GM12801 (cell line): ENCODE measurements around the gene TANGO2.

Experiments used
- TF ChIP-seq, protein P1 (sequence below): IDR thresholded peaks from one replicate; pipeline ENCODE4 v1.5.1; 2011; ENCODE audit warnings: control low read depth; ENCODE audit not compliant: insufficient read length; ENCODE audit errors: extremely low read depth

The TANGO2 gene

DNA sequence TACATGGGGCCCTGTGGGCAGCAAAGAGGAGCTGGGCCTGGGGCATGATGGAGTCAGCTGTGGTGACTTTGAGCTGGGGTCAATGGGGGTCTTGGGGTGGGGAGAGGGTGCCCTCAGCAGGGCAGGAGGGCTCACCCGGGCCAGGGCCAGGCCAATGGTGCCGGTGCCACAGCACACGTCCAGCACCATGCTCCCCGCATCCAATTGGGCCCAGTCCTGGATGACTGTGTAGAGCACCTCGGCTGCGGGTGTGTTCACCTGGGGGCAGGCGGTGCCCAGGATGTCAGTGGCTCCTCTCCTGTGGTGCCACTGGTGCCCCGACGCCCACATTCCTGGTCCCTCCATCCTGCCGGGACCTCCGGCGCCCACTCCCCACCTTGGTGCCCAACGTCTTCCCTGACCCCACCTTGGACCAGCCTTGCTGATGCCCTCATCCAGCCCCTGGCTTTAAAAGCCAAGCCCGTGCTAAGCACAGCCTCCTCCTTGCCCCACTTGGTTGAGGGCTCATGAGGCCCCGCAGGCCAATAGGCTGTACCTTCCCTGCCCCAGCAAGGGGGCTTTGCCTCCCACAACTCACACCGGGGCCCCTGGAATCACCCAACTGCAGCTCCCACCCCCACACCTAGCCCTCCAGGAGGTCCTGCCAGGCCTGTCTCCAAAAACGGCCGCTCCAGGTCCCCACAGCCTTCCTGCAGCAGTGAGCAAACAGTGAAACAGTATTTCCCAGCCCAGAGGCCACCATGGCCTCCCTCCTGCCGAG lies 92.8 kb downstream of the TANGO2 start:
- TF ChIP-seq, protein P1, sequence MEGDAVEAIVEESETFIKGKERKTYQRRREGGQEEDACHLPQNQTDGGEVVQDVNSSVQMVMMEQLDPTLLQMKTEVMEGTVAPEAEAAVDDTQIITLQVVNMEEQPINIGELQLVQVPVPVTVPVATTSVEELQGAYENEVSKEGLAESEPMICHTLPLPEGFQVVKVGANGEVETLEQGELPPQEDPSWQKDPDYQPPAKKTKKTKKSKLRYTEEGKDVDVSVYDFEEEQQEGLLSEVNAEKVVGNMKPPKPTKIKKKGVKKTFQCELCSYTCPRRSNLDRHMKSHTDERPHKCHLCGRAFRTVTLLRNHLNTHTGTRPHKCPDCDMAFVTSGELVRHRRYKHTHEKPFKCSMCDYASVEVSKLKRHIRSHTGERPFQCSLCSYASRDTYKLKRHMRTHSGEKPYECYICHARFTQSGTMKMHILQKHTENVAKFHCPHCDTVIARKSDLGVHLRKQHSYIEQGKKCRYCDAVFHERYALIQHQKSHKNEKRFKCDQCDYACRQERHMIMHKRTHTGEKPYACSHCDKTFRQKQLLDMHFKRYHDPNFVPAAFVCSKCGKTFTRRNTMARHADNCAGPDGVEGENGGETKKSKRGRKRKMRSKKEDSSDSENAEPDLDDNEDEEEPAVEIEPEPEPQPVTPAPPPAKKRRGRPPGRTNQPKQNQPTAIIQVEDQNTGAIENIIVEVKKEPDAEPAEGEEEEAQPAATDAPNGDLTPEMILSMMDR, result no peak

DNA sequence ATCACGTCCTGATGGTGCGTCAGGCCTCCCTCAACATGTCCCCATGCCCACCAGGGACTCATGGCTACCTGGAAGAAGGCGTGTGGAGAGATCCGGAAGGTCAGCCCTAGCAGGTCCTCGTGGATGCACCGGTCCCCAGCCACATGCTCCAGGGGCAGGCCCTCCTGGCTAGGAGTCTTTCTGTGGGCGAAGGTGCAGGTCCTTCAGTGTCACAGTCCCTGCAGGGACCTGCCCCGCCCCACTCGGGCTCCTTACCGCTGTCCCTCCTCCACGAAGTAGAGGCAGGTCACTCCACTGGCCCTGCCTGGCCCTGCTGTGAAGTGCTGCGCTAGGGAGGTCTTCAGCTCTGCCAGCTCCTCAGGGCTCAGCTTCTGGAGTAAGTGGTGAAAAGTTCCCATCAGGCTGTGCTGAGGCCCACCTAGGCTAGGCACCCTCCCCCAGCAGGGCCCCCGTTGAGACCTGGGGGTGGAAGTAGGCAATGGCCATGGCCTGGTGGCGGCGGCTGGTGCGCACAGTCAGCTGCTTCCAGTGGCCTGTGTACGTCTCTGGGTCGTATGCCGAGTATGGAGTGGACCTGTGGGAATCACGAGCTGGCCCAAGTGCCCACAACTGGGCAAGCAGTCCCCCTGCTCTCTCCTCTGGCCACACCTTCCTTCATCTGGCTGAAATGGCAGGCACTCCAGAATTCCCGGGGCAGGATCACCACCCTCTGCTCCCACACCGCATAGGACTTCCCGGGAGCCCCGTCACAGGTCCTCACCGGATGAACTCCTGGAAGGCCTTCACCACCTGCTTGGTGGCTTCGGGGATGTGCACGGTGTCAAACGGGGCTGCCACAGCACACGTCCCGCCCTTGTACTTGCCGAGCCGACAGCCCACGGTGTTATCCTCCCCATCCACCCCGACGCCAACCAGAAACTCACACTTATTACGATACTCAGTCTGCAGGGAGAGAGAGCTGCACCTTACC lies 93.9 kb downstream of the TANGO2 start:
- TF ChIP-seq, protein P1, result no peak

DNA sequence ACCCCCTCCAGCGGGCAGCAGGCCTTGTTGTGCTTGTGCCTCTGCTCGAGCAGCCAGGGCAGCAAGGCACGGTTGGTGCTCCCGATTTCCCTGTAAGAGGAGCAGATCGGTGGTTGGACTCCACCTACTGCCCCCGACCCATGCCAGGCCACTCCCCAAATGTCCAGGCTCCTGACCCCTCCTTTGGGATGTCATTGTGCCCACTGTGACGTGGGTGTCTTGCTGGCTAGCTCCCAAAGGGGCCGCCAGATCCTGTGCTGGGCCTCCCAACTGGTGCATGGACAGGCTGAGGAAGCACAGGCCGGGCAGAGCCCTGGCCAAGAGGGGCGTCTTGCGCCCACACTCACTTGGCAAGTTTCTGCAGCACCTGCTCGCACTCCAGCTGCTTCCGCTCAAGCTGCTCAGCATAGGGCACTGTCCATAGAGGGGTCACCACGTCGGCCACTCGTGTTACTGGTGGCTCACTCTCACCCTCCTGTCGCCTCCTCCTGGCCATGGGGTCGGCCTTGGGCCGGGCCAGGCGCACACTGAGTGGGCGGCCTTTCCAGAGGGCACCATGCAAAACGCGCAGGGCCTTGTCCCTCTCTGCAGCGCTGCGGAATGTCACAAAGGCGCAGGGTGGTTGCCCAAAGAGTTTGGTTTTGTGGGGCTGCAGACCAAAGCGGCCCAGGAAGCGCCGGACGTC lies 94.9 kb downstream of the TANGO2 start, which contains the start of gene RANBP1:
RANBP1 (plus strand) TSS at position 414 of the 685 bp plus-strand sequence; CDS start at position 495, 81 bp downstream.
- TF ChIP-seq, protein P1, result no peak

DNA sequence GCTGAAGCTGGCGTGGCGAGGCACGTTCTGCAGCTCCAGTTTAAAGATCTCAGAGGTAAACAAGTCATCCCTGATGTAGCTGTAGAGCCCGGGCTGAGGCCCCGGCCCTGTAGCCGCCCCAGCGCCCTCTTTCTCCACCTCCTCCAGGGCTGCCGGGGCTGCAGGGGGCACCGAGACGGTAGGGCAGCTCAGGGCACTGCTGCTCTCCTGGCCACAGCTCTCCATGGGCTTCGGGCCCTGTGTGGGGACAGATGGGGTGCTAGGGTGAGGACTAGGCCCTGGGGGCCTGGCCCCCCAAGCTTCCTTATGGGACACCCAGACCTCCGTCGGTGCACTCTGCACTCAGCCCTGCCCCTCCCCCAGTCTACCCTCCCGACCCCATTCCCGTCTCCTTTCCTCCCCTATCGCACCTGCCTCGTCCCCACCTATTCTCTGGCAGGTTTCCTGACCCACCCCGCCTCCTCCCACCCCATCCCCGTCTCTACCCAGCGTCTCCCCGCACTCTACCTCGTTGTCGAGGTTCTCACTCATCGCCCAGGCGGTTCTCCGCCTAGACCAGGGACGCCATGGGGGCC lies 95.6 kb downstream of the TANGO2 start:
- TF ChIP-seq, protein P1, result no peak
